Subcutaneous adipose tissue (tissue), 4 donors: ENCODE results near the gene ZNF263. TPM values are rescaled to one million over a fixed set of nuclear protein-coding genes. Genes with fewer than 3 reads are reported as not detected.

Experiments used
- total RNA-seq, 4 donors: library from RNA; depleted of rRNA; stranded (reverse); fragments of >200 nt; gene quantifications; one replicate each; pipeline ENCODE4 v1.1.0, GENCODE V29; 2016
- TF ChIP-seq, protein P1 (sequence below): fragments of 450-650 bp; IDR thresholded peaks from one replicate; pipeline ENCODE4 v1.5.1; 2016; ENCODE audit warnings: low read depth, mild to moderate bottlenecking, control low read depth, antibody characterized with exemption, moderate library complexity

ZNF263 gene
- total RNA-seq, 4 donors from 2014 or later = 16.8 to 39.2 (median 28.7) TPM

DNA sequence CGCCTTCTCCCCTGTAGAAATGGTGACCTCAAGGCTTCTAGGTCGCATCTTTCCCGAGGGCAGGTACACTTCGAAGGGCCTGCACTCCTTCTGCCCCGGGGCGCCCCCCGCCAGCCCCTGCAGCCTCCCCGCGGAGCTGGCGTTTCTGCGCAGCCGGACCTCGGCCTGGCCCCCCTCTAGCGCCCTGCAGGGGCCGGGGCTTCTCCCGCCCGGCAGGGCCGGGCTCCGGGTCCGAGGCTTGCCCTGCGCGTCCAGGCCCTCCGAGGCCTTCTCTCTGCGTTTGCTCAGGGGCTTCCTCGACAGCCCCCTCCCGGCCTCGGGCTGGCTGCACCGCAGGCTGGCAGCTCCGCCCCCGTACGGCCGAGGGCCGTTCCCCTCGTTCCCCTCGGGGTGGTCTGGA lies 29.0 kb upstream of the ZNF263 start:
- TF ChIP-seq, protein P1, sequence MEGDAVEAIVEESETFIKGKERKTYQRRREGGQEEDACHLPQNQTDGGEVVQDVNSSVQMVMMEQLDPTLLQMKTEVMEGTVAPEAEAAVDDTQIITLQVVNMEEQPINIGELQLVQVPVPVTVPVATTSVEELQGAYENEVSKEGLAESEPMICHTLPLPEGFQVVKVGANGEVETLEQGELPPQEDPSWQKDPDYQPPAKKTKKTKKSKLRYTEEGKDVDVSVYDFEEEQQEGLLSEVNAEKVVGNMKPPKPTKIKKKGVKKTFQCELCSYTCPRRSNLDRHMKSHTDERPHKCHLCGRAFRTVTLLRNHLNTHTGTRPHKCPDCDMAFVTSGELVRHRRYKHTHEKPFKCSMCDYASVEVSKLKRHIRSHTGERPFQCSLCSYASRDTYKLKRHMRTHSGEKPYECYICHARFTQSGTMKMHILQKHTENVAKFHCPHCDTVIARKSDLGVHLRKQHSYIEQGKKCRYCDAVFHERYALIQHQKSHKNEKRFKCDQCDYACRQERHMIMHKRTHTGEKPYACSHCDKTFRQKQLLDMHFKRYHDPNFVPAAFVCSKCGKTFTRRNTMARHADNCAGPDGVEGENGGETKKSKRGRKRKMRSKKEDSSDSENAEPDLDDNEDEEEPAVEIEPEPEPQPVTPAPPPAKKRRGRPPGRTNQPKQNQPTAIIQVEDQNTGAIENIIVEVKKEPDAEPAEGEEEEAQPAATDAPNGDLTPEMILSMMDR = no peak

DNA sequence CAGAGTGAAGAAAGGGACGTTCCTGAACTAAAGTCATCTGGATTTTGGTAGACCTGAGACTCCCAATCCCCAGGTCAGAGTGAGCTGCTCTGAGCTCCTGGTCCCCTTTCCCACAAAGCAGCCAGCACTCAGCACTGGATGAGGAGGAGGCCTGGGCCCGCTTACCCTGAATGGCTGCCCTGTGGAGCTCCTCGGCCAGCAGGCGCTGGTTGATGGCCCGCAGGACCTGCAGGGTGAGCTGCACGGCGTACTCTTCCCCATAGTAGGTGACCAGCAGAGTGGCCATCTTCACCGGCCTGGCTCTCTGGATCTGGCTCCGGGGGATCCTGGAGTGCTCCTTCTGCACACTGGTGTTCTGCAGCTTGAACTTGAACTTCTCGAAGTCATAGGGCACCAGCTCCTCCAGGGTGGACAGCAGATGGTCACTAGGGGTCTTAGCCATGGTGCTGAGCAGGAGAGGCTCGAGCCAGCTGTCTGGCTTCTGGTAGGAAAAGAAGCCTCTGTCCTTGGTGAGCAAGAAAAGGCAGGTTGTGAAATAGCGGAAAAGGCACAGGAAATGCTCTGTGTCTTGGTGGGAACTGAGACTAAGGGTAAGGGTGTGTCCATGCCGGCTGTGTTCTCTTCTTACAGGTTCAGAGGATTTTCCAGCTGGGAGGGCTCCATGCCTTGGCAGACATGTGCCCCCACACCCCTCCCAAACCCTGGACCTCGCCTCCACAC lies 27.0 kb upstream of the ZNF263 start, which contains the start of gene MEFV:
Gene MEFV, minus strand, starts transcription at position 488 of the 720 bp plus-strand sequence. Its CDS starts 46 bp downstream, at position 442.
- TF ChIP-seq, protein P1 = no peak

DNA sequence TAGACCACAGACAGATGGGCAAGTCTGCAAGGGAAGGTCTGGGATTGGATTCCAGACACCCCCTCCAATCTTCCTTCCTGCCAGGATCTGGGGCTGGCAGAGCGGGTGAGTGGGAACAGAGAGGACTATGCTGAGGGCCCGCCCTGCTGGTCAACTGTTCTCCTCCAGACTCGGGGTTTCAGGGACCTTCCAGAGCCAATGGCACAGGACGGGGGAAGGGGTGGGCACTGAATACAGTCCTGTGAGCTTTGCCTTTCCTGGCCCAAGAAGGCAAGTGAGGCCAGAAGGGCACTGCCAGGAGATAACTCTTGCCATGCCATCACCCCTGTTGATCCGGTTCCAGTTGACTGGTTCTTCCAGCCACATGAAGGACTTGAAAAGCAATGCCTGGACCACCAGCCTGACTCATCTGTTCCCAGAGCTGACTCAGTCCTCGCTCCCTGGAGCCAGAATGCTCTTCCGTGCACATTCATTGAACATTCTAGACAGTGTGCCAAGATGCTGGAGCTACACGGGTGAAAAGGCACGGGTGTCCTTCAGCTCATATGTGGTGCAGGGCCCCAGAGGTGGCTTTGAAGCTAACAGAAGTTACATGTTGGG lies 26.3 kb upstream of the ZNF263 start:
- TF ChIP-seq, protein P1 = no peak

DNA sequence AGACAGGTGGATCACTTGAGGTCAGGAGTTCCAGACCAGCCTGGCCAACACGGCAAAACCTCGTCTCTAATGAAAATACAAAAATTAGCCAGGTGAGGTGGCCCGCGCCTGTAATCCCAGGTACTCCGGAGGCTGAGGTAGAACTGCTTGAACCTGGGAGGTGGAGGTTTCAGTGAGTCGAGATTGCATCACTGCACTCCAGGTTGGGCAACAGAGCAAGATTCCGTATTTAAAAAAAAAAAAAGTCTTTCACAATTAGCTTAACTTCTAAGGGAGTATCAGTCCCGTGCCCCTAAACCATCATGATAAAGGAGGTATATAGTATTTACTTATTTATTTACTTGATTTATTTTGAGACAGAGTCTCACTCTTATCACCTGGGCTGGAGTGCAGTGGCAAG lies 23.5 kb upstream of the ZNF263 start:
- TF ChIP-seq, protein P1 = no peak

DNA sequence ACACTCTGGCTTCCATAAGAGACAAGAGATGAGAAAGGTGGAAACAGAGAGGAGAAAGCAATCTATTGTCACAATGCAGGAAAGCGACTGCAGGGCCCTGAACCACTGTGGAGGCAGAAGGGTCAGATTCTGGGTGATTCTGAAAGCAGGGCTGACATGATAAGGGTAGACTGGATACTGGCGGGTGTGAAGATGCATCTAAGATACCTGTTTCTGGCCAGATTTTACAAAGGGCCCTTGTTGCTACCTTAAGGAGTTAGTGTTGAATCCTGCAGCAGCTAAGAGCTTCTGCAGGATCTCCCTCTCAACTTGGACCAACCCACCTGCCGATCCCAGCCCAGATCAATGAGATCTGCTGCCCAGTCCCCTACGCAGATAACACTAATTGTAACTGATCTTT lies 20.8 kb upstream of the ZNF263 start:
- TF ChIP-seq, protein P1 = no peak

DNA sequence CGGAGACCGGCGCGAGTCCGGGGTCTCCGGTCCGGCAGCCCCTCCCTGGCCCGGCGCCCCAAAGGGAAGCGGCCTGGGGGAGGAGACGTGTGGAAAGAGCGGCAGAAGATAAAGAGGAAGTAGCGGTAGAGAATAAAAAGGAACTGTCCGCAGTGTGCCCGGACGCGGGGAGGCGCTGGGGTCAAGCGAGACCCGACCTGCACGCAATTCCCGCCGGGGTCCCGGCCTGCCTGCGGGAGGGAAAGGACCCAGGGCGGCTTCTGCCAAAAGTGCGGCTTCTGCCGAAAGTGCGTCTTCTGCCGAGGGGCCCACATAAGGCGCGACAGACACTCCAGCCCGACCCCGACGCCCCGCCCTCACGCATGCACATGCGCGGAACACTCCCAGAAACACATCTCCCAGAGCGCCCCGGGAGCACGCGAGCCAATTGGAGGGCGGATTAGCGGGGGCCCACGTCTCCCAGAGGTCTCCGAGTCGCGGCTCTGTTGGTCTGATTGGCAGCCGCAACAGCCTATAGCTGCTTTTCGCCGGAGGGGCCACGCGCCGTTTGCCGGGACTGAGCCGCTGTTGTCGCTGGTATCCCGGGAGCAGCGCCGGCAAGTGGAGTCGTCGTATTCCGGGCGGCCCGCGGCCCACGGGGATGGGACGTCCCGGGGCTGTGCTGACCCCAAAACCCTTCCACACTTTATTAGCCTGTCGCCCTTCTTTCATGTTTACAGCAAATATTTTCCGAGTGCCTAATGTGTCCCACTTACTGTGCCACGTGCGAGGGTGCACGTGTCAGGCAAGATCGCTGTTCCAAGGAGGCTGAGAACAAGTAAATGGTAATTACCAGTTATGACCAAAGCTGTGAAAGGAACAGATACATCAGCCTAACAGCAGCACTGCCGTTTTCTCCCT lies 18.9 kb upstream of the ZNF263 start:
- TF ChIP-seq, protein P1 = no peak
